Erythroblast (primary cell): Measurements from ENCODE around the gene POC1B.

Experiments used
- GATA1 ChIP-seq: IDR thresholded peaks from 2 replicates; pipeline ENCODE4 v1.6.1; 2011; ENCODE audit warnings: low read depth, mild to moderate bottlenecking, control low read depth, low read length, moderate library complexity
- POLR2A ChIP-seq: IDR thresholded peaks from 2 replicates; pipeline ENCODE4 v1.6.1; 2011; ENCODE audit warnings: mild to moderate bottlenecking, low read length

DNA sequence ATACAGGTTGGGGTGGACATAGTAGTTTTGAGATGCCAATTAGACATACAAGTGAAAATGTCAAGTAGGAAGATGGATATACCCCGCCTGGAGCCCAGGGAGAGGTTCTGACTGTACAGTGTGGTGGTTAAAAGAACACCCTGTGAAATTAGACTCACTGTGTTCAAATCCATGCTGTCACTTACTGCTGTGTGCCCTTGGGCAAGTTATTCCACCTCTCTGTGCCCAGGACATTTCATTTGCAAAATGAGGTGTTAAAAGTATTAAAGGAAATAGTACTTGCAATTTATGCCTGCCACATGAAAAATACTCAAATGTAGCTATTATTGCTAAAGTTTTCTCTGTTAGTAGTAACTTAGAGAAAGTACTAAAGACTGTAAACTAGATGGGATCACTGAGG is 19.8 kb downstream of the POC1B start:
- no peak for TF ChIP-seq GATA1
- TF ChIP-seq POLR2A, result no peak
